GM12875 (cell line): Measurements from ENCODE around the gene PCYT1B.
A peak's percentile ranks its signal among the peaks of the same experiment; 100 is the strongest.

ENCODE experiments used
- H3K4me3 ChIP-seq: one replicate; pipeline ENCODE4 v1.5.1; 2011; ENCODE audit warnings: low read depth, low read length, control low read depth
- CTCF ChIP-seq: IDR thresholded peaks from 2 replicates; pipeline ENCODE4 v1.5.1; 2011; ENCODE audit warnings: low read depth, mild to moderate bottlenecking, control low read depth, inconsistent platforms, low read length, moderate library complexity, borderline replicate concordance; ENCODE audit not compliant: insufficient read depth

The PCYT1B gene

GRCh38 chrX:24682739-24683432 is 35.7 kb upstream of the PCYT1B start:
- H3K4me3 ChIP-seq: no peak overlapping the region
- no peak for TF ChIP-seq CTCF

- no peak overlapping the region for H3K4me3 ChIP-seq
- TF ChIP-seq CTCF: peak; percentile 53; the same call in 1 of the 2 replicates
Measured at GRCh38 chrX:24676403-24677024, 29.4 kb upstream of the PCYT1B start.

GRCh38 chrX:24673424-24673823 is 26.3 kb upstream of the PCYT1B start:
- no peak for TF ChIP-seq CTCF
- no peak overlapping the region for H3K4me3 ChIP-seq

GRCh38 chrX:24672701-24673190 is 25.6 kb upstream of the PCYT1B start:
- no peak for TF ChIP-seq CTCF
- H3K4me3 ChIP-seq: no peak overlapping the region

GRCh38 chrX:24668111-24668510 is 21.0 kb upstream of the PCYT1B start:
- no peak overlapping the region for H3K4me3 ChIP-seq
- no peak for TF ChIP-seq CTCF

- TF ChIP-seq CTCF: no peak
- H3K4me3 ChIP-seq: no peak overlapping the region
Measured at GRCh38 chrX:24662352-24662751, 15.2 kb upstream of the PCYT1B start.

GRCh38 chrX:24661292-24661691 is 14.1 kb upstream of the PCYT1B start:
- no peak overlapping the region for H3K4me3 ChIP-seq
- TF ChIP-seq CTCF: no peak
